ENCODE measurements around the gene CTNNA3. TPM values are rescaled to one million over a fixed set of nuclear protein-coding genes. Genes with fewer than 3 reads are reported as not detected.

The CTNNA3 gene
- polyA plus RNA-seq, 1 donor, result 4.3 TPM

DNA sequence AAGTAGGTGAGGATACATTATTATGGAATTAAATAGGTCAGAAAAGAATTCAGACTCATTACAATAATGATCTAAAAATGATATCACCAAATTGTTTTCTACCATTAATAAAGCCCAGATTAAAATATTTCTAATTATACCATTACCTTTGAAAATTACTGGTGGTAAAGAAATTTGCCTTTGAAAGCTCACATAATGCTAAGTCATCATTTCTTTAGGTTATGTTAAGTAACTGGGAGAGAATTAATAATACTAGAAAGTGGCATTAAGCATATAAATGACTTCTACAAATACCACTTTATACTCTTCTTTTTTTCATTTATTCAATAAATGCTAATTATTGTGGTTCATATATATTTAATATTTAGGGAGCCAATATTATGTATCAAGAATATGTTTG lies 1411.4 kb downstream of the CTNNA3 start:
- no peak for DNase-seq

- no peak for DNase-seq
Observed at GRCh38 chr10:66283874-66284464, 1412.0 kb downstream of the CTNNA3 start.

DNA sequence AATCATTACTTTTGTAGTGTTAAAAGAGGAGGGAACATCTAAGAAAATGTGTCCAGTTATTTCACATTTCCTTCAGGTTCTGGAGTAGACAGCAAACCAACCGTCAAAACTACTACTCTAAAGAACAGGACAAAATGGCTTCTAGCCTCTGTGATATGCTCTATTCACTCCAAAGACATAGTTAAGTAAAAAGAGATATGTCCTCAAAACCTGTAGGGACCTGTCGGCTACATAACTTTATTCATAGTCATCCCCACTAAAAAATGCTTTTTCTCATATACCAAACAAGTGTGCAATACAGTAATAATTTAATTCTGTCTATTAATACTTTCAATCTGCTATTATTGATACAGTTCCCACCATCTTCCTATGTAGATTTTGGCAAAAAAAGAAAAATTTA lies 1412.9 kb downstream of the CTNNA3 start:
- DNase-seq, result no peak

DNA sequence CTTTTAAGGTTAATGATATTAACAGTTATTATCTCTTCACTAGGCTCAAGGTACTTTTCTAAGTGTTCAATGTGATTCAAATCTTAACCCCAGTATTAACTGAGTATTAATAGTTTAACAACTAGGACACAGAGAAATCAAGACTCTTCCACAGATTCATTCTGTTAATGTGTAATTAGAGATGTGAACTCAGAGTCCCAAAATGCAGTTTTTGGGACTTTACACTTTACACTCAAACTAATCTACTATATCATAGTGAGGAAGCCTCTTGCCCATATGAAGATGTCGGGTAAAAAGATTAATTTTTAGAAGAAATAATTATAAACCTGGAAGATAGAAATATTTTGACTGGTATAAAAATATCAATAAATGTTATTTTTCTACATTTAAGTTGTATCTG lies 1414.7 kb downstream of the CTNNA3 start:
- DNase-seq, result no peak

DNA sequence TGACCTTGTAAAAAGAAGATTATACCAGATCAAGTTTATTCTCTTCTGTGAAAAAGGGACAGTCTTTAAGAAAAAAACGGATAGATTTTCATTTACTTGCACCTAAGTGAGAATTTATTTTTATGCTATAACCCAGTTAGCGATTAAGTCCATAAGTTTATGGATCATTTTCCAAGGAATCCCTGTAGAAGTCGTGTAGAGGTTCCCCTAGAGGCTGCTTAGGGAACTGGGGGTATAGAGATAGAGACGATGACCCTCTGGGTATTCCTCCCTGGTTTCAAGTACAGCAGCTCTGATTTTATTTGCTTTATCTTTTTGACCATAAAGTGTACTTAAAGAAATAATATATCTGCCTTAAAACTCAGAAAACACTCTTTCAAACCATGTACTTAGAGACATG lies 1418.5 kb downstream of the CTNNA3 start:
- no peak for DNase-seq

DNA sequence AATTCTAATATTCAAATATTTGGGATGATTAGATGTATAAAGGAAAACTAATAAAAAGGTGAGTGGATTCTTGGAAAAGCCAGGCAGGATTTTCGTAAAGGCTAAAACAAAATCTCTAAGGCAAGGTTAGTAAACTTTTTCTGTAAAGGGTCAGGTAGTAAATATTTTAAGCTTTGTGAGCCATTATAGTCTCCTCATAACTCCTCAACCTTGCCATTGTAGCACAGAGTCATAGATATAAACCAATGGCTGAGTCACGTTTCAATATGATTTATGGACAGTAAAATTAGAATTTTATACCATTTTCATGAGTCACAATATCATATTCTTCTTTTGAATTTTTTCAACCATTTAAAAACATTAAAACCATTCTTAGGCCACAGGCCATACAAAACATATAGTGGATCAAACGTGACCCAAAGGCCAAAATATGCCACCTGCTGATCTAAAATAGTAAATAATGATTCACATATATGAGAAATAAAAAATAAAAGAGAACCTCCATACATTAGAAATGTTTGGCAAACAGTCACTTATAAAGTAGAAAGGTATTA lies 1422.0 kb downstream of the CTNNA3 start:
- no peak for DNase-seq

DNA sequence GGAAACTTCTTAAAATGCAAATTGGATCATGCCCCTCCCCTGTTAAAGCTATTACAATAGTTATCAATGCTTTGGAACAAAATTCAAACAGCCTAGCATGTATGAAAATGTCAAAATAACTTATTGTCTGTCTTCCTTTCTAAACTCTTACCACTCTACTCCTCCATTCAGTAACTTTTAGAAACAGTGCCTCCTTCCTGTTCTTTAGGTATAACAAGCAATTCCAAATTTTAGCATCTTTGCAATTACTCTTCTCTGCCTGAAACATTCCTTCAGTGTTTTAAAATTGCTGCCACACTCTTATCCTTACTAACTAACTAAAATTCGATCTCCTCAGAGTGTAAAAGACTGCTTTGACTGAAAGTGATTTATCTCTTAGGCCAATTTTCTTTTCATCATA lies 1430.6 kb downstream of the CTNNA3 start:
- no peak for DNase-seq

DNA sequence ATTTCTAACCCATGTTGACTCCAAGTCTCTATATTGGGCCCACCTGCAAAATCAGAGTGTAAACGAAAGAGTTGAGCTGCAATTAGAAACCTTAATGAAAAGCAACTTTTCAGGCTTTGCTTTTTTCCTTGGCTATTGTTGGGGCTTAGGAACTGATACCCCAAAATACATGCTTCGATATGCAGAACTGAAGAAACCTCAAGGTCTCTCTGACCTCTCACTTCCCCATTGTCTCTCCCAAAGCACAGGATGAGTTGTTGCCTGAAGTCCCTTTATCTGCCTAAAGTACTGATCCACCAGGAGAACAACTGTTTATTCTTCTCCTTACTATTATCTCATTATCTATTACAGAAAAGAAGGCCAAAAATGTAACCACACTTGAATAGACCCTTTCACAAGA lies 1436.2 kb downstream of the CTNNA3 start:
- DNase-seq, result no peak

DNA sequence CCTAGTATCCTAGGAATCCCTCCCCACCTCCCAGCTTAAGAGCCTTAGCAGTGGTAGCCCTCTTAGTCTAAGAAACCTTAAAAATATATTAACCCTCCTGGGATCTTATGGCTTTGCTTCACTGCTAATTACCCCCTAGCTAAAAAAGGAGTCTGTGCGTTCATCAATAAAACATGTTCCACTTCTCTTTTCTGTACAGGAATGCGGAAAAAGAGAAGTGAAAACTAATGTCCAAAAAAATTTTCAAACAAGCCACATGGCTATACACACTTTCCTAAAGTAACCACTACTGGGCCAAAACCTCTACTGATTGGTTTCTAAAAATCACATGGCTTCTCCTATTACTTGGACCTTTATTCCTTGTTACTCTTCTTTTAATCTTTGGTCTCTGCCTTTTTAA lies 1437.3 kb downstream of the CTNNA3 start:
- DNase-seq, result no peak

- no peak for DNase-seq
Observed at GRCh38 chr10:66257801-66258200, 1438.2 kb downstream of the CTNNA3 start.

- no peak for DNase-seq
Observed at GRCh38 chr10:66252986-66253385, 1443.0 kb downstream of the CTNNA3 start.

DNA sequence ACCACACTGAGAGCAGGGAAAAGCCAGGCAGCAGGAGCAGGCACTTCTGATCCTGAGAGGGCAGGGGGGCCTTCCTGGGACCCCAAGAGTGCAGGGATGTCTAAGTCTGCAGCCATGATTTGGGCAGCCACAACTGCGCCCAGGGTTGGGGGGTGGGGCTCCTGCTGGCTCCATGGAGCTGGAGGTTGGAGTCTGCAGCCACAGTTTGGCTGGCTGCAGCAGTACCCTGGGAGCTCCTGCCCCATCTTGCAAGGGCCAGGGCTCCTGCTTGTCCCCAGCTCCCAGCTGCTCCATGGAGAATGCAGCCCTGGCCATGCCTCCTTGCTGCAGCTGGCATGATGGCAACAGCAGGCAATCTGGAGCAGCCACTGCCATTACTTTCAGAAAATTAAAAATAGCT lies 1449.8 kb downstream of the CTNNA3 start:
- DNase-seq, result no peak

- no peak for DNase-seq
Observed at GRCh38 chr10:66244953-66245352, 1451.0 kb downstream of the CTNNA3 start.

DNA sequence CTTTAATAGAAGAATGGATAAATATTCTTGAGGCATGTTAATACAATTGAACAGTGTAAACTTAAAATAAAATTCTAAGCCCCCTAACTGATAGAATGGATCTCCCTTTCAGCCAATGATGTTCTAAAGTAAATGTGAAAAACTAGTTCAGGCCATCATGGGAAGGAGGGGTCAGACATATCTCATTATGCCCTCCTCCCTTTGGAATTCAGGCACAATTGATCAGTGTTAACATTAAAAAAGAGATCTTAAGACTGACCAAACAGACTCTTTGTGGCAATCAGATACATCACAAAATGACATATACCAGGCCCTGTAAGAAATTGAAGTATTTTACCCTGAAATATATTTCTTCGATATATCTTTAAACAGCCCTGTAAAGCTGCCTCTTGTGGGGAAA lies 1453.1 kb downstream of the CTNNA3 start:
- no peak for DNase-seq

GRCh38 chr10:66239062-66239461 lies 1456.9 kb downstream of the CTNNA3 start:
- DNase-seq, result no peak

DNA sequence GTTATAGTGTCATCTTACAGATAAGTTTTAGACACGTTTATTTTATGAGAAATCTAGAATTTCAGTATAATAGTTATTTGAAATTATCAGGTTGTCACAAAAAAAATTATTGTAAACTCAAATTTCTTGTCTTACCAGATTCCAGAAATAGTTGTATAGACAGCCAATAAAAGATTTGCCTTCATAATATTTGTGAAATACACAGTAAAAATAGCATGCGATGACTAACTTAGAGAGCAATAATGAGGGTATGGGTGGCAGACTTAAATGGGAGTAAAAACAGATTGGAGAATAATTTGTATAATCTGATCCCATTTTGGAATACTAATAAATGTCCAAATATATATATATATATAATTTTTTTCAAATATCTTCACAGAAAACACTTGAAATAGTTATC lies 1457.7 kb downstream of the CTNNA3 start:
- no peak for DNase-seq

DNA sequence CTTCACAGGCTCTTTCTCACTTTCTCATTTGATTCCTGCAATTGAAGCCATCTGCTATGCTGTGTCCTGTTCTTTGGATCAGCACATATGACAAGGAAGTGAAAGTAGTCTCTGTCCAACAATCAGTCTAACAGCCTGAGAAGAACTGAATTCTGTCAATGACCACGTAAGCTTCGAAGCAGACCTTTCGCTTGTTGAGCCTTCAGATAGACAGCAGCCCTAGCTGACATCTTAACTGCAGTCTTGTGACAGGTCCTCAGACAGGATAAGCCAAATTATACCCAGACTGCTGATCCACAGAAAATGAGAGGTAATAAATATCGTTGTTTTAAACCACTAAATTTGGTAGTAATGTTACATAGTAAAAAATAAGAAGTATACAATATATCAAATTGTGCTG lies 1461.1 kb downstream of the CTNNA3 start:
- no peak for DNase-seq

DNA sequence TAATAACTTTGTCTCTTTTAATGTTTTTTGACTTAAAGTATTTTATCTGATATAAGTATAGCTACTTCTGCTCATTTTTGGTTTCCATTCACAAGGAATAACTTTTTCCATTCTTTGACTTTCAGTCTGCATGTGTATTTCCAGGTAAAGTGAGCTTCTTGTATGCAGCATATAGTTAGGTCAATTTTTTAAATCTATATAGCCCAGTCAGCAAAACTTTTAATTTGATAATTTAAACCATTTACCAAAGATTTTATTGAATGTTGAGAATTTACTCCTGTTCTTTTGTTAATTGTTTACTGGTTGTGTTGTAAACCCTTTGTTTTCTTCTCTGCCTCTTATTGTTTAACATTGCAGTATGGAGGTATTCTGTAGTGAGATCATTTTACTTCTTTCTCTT lies 1467.1 kb downstream of the CTNNA3 start:
- DNase-seq, result no peak

GRCh38 chr10:66223656-66224055 lies 1472.3 kb downstream of the CTNNA3 start:
- no peak for DNase-seq

- no peak for DNase-seq
Observed at GRCh38 chr10:66222462-66223046, 1473.4 kb downstream of the CTNNA3 start.

DNA sequence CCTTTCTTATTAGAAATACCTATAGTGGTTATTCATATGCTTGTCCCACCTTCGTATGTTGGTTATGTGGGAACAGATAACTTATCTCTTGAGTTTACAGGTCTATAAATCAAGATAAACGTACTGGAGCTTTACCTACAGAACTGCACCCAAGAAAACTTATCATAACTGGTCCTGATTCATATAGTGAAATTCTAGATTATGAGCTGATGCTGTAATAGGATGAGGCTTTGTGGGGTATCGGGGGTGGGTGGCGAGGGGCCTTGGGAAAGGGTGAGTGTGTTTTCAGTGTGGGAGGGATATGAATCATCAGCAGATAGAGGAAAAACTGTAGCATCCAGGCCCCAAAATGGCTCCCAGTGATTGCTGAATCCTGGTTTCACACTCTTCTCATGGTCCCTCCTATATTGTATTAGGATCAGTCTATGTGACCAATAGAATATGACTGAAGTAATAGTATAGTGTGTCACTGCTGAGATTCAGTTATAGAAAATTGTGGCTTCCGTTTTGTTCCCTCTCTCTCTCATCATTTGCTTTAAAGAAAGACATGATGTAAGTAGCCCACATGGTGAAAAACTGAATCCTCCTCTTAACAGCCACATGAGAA lies 1476.9 kb downstream of the CTNNA3 start:
- DNase-seq, result no peak

DNA sequence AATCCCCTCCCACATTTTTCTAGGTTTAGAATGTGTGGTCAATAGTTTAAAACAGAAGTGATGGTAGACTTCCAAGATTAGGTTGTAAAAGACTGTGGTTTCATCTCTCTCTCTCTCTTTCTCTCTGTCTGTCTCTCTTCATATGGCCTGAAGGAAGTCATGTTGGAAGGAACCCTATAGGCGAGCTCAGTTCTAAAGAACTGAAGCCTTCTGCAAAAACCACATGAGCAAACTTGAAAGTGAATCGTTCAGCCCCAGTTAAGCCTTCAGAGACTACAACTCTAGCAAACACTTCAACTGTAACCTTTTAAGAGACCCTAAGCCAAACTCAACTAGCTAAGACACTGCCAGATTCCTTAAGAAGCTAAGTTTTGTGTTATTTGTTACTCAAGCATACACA lies 1477.7 kb downstream of the CTNNA3 start:
- DNase-seq, result no peak

DNA sequence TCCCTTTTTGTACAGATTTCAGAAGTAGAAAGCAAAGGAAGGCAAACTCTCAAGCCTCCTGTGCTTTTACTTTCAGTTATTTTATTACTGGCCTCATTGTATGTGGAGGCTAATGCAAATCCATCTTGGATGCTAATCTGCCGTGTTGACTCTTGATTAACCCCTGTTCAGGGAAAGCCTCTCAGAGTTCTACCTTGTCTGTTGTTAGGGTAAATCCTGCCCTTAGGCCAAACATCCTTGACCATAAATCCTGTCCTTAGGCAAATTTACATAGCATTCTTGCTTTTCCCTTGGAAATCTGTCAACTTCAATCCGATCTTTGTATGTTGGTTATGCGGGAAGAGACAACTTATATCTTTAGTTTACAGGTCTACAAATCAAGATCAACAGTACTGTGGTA lies 1480.1 kb downstream of the CTNNA3 start:
- no peak for DNase-seq
